ENCODE data around the gene NKIRAS2. TPM values are rescaled to one million over a fixed set of nuclear protein-coding genes. Genes with fewer than 3 reads are reported as not detected.

The NKIRAS2 gene
- polyA plus RNA-seq, 3 donors = 48.9 to 58.2 (median 49.8) TPM

- no peak for DNase-seq (ENCODE audit: extremely low read depth in 1 of 11, low read depth in 9 of 11, low spot score in 4 of 11)
These were observed 51.9 kb downstream of the NKIRAS2 start for GRCh38 chr17:42071810-42072209.

- DNase-seq (ENCODE audit: extremely low read depth in 1 of 11, low read depth in 9 of 11, low spot score in 4 of 11) = no peak
These were observed 52.7 kb downstream of the NKIRAS2 start for GRCh38 chr17:42072323-42073187.

Other genes starting within 250 kb of the NKIRAS2 start
- gene JUP, start 233.4 kb upstream of the NKIRAS2 start, polyA plus RNA-seq (ENCODE audit: insufficient read length in 3 of 3) = 100 to 1,000 TPM; 169 to 222 (median 221) TPM
- 10 to 100 TPM; 31.4 to 47.4 (median 40.1) TPM for gene P3H4, start 208.1 kb upstream of the NKIRAS2 start, polyA plus RNA-seq (ENCODE audit: insufficient read length in 3 of 3)
- 100 to 1,000 TPM; 133 to 178 (median 165) TPM for gene FKBP10, start 207.1 kb upstream of the NKIRAS2 start, polyA plus RNA-seq (ENCODE audit: insufficient read length in 3 of 3)
- 10 to 100 TPM; 79.5 to 95.7 (median 89.9) TPM for gene NT5C3B, start 183.9 kb upstream of the NKIRAS2 start, polyA plus RNA-seq (ENCODE audit: insufficient read length in 3 of 3)
- under 1 TPM; 0.16 to 0.33 (median 0.26) TPM for gene KLHL10, start 182.3 kb upstream of the NKIRAS2 start, polyA plus RNA-seq (ENCODE audit: insufficient read length in 3 of 3)
- 1 to 10 TPM; 9.0 to 9.8 (median 9.7) TPM for gene KLHL11, start 154.7 kb upstream of the NKIRAS2 start, polyA plus RNA-seq (ENCODE audit: insufficient read length in 3 of 3)
- 10 to 100 TPM; 87.1 to 95.2 (median 88.7) TPM for gene ACLY, start 101.1 kb upstream of the NKIRAS2 start, polyA plus RNA-seq (ENCODE audit: insufficient read length in 3 of 3)
- gene ODAD4, start 89.5 kb upstream of the NKIRAS2 start, polyA plus RNA-seq (ENCODE audit: insufficient read length in 3 of 3) = 1 to 10 TPM; 5.6 to 9.1 (median 8.4) TPM
- 10 to 100 TPM; 56.5 to 84.0 (median 68.4) TPM for gene CNP, start 53.3 kb upstream of the NKIRAS2 start, polyA plus RNA-seq (ENCODE audit: insufficient read length in 3 of 3)
- gene DNAJC7, start 2.7 kb upstream of the NKIRAS2 start, polyA plus RNA-seq (ENCODE audit: insufficient read length in 3 of 3) = 100 to 1,000 TPM; 153 to 162 (median 154) TPM
- gene C17orf113, start 30.5 kb downstream of the NKIRAS2 start, polyA plus RNA-seq (ENCODE audit: insufficient read length in 3 of 3) = 1 to 10 TPM; 3.4 to 6.4 (median 4.6) TPM
- gene ZNF385C, start 78.4 kb downstream of the NKIRAS2 start, polyA plus RNA-seq (ENCODE audit: insufficient read length in 3 of 3) = 1 to 10 TPM; 8.7 TPM
- 10 to 100 TPM in 1 of 3 donors, 1 to 10 TPM in 2; 7.1 to 13.3 (median 7.1) TPM for gene DHX58, start 92.6 kb downstream of the NKIRAS2 start, polyA plus RNA-seq (ENCODE audit: insufficient read length in 3 of 3)
- 10 to 100 TPM; 57.5 to 81.7 (median 70.9) TPM for gene KAT2A, start 101.3 kb downstream of the NKIRAS2 start, polyA plus RNA-seq (ENCODE audit: insufficient read length in 3 of 3)
- under 1 TPM; 0.12 to 0.46 (median 0.30) TPM for gene HSPB9, start 102.7 kb downstream of the NKIRAS2 start, polyA plus RNA-seq (ENCODE audit: insufficient read length in 3 of 3)
- gene RAB5C, start 134.9 kb downstream of the NKIRAS2 start, polyA plus RNA-seq (ENCODE audit: insufficient read length in 3 of 3) = 100 to 1,000 TPM; 118 to 151 (median 148) TPM
- under 1 TPM in 2 of 3 donors, not detected in 1; 0.03 TPM for gene KCNH4, start 161.1 kb downstream of the NKIRAS2 start, polyA plus RNA-seq (ENCODE audit: insufficient read length in 3 of 3)
- gene HCRT, start 165.4 kb downstream of the NKIRAS2 start, polyA plus RNA-seq (ENCODE audit: insufficient read length in 3 of 3) = not detected
- 10 to 100 TPM; 14.4 to 22.2 (median 18.0) TPM for gene GHDC, start 174.4 kb downstream of the NKIRAS2 start, polyA plus RNA-seq (ENCODE audit: insufficient read length in 3 of 3)